Measurements from ENCODE around the gene GSK3A. TPM values are rescaled to one million over a fixed set of nuclear protein-coding genes. Genes with fewer than 3 reads are reported as not detected.
A peak's percentile ranks its signal among the peaks of the same experiment; 100 is the strongest.

Gene GSK3A
- total RNA-seq, 1 donor from 2014 or later: 50.3 TPM

- peaks cover 56% of the 10 kb centered on the region for H4K20me1 ChIP-seq (ENCODE audit: insufficient read depth, low read length)
- FAIRE-seq (no peak), DNase-seq (ENCODE audit: low read depth) (no peak)
- peaks cover 47% of the 10 kb centered on the region for H3K4me1 ChIP-seq (ENCODE audit: insufficient read depth, low read length)
- peak overlapping the region; percentile 3 for H3K9ac ChIP-seq (ENCODE audit: low read length)
- no peaks in the 10 kb centered on the region for H3K9me3 ChIP-seq (ENCODE audit: insufficient read depth, low read depth, low read length)
- Mint-ChIP-seq H3K4me3 (ENCODE audit: unreplicated experiment) (no peak overlapping the region), H3K27me3 (ENCODE audit: low read depth, unreplicated experiment) (no peaks in the 10 kb centered on the region), H3K4me1 (ENCODE audit: low read depth, unreplicated experiment) (peaks cover 42% of the 10 kb centered on the region), H3K36me3 (ENCODE audit: low read depth, unreplicated experiment) (peaks cover 17% of the 10 kb centered on the region), H3K27ac (ENCODE audit: unreplicated experiment) (no peak overlapping the region), H3K9me3 (ENCODE audit: unreplicated experiment) (no peaks in the 10 kb centered on the region)
- H2AFZ ChIP-seq (ENCODE audit: low read depth, low read length): no peak overlapping the region
- H3K79me2 ChIP-seq (ENCODE audit: insufficient read depth, low read length): peaks cover 92% of the 10 kb centered on the region
- H3K4me2 ChIP-seq (ENCODE audit: low read length): no peak overlapping the region
- H3K27ac ChIP-seq (ENCODE audit: low read depth, low read length): no peak overlapping the region
- H3K27me3 ChIP-seq (ENCODE audit: insufficient read depth, low read length): no peaks in the 10 kb centered on the region
- TF ChIP-seq EZH2 (IDR thresholded peaks at IDR 0.05; ENCODE audit: insufficient read depth, low read length): no peak
- H3K4me3 ChIP-seq (ENCODE audit: insufficient read depth, low read depth, low read length): no peak overlapping the region
- H3K36me3 ChIP-seq (ENCODE audit: insufficient read depth, low read length): peaks cover 6% of the 10 kb centered on the region
Measured at GRCh38 chr19:42275517-42275916, 33.1 kb upstream of the GSK3A start.

GRCh38 chr19:42275103-42275502 is 32.7 kb upstream of the GSK3A start:
- peaks cover 45% of the 10 kb centered on the region for H3K4me1 Mint-ChIP-seq (ENCODE audit: low read depth, unreplicated experiment)
- no peaks in the 10 kb centered on the region for H3K9me3 ChIP-seq (ENCODE audit: insufficient read depth, low read depth, low read length)
- no peak for FAIRE-seq
- no peaks in the 10 kb centered on the region for H3K9me3 Mint-ChIP-seq (ENCODE audit: unreplicated experiment)
- DNase-seq (ENCODE audit: low read depth): no peak
- peaks cover 6% of the 10 kb centered on the region for H3K36me3 ChIP-seq (ENCODE audit: insufficient read depth, low read length)
- H3K4me2 ChIP-seq (ENCODE audit: low read length): no peak overlapping the region
- no peak overlapping the region for H2AFZ ChIP-seq (ENCODE audit: low read depth, low read length)
- no peaks in the 10 kb centered on the region for H3K27me3 Mint-ChIP-seq (ENCODE audit: low read depth, unreplicated experiment)
- no peaks in the 10 kb centered on the region for H3K27me3 ChIP-seq (ENCODE audit: insufficient read depth, low read length)
- no peak overlapping the region for H3K4me3 ChIP-seq (ENCODE audit: insufficient read depth, low read depth, low read length)
- H3K9ac ChIP-seq (ENCODE audit: low read length): peak overlapping the region; percentile 3
- H3K36me3 Mint-ChIP-seq (ENCODE audit: low read depth, unreplicated experiment): peaks cover 17% of the 10 kb centered on the region
- no peak overlapping the region for H3K27ac ChIP-seq (ENCODE audit: low read depth, low read length)
- peaks cover 51% of the 10 kb centered on the region for H3K4me1 ChIP-seq (ENCODE audit: insufficient read depth, low read length)
- H4K20me1 ChIP-seq (ENCODE audit: insufficient read depth, low read length): peaks cover 56% of the 10 kb centered on the region
- TF ChIP-seq EZH2 (IDR thresholded peaks at IDR 0.05; ENCODE audit: insufficient read depth, low read length) (no peak), CTCF (IDR thresholded peaks at IDR 0.05; ENCODE audit: insufficient read depth, low read depth, low read length) (no peak)
- peak overlapping the region; percentile 45 for H3K4me3 Mint-ChIP-seq (ENCODE audit: unreplicated experiment)
- peaks cover 96% of the 10 kb centered on the region for H3K79me2 ChIP-seq (ENCODE audit: insufficient read depth, low read length)
- H3K27ac Mint-ChIP-seq (ENCODE audit: unreplicated experiment): no peak overlapping the region

GRCh38 chr19:42274065-42274682 is 31.8 kb upstream of the GSK3A start:
- peaks cover 17% of the 10 kb centered on the region for H3K36me3 Mint-ChIP-seq (ENCODE audit: low read depth, unreplicated experiment)
- H3K27ac Mint-ChIP-seq (ENCODE audit: unreplicated experiment): no peak overlapping the region
- no peak for FAIRE-seq
- Histone ChIP-seq H3K27ac (ENCODE audit: low read depth, low read length) (no peak overlapping the region), H3K4me2 (ENCODE audit: low read length) (no peak overlapping the region), H3K79me2 (ENCODE audit: insufficient read depth, low read length) (peaks cover 98% of the 10 kb centered on the region), H4K20me1 (ENCODE audit: insufficient read depth, low read length) (peaks cover 51% of the 10 kb centered on the region), H3K9ac (ENCODE audit: low read length) (peak overlapping the region; percentile 13), H3K27me3 (ENCODE audit: insufficient read depth, low read length) (no peaks in the 10 kb centered on the region), H3K36me3 (ENCODE audit: insufficient read depth, low read length) (peaks cover 6% of the 10 kb centered on the region), H2AFZ (ENCODE audit: low read depth, low read length) (no peak overlapping the region), H3K4me3 (ENCODE audit: insufficient read depth, low read depth, low read length) (no peak overlapping the region), H3K9me3 (ENCODE audit: insufficient read depth, low read depth, low read length) (no peaks in the 10 kb centered on the region), H3K4me1 (ENCODE audit: insufficient read depth, low read length) (peaks cover 51% of the 10 kb centered on the region)
- TF ChIP-seq EZH2 (IDR thresholded peaks at IDR 0.05; ENCODE audit: insufficient read depth, low read length) (no peak), CTCF (IDR thresholded peaks at IDR 0.05; ENCODE audit: insufficient read depth, low read depth, low read length) (no peak)
- no peaks in the 10 kb centered on the region for H3K27me3 Mint-ChIP-seq (ENCODE audit: low read depth, unreplicated experiment)
- DNase-seq (ENCODE audit: low read depth): no peak
- H3K4me1 Mint-ChIP-seq (ENCODE audit: low read depth, unreplicated experiment): peaks cover 44% of the 10 kb centered on the region
- H3K4me3 Mint-ChIP-seq (ENCODE audit: unreplicated experiment): no peak overlapping the region
- H3K9me3 Mint-ChIP-seq (ENCODE audit: unreplicated experiment): no peaks in the 10 kb centered on the region
